ENCODE results near the gene ARCN1.
"Not testable (repeated sequence)": the region's sequence is repeated elsewhere in the genome, so short reads cannot be mapped to it uniquely, and the experiment has no call there.

Gene ARCN1

DNA sequence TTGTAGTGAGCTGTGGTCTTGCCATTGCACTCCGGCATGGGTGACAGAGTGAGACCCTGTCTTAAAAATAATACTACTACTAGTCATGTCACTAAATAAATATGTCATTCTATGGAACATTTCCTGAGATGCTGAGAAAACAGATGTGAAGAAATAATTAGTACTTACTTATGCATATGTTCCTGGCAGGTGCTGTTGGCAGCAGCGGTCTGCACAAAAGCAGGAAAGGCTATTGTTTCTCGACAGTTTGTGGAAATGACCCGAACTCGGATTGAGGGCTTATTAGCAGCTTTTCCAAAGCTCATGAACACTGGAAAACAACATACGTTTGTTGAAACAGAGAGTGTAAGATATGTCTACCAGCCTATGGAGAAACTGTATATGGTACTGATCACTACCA lies 8.8 kb downstream of the ARCN1 start:
- no peak for TF ChIP-seq CTCF (IDR thresholded peaks at IDR 0.05; ENCODE audit: extremely low read depth, insufficient read depth, missing control alignments)
- DNase-seq (ENCODE audit: low spot score): no peak
- in situ Hi-C loops (cut with MboI; ENCODE audit: low pct_unique_long_range_greater_than_20kb, low sequenced_read_pairs, unreplicated experiment): no loop called here

DNA sequence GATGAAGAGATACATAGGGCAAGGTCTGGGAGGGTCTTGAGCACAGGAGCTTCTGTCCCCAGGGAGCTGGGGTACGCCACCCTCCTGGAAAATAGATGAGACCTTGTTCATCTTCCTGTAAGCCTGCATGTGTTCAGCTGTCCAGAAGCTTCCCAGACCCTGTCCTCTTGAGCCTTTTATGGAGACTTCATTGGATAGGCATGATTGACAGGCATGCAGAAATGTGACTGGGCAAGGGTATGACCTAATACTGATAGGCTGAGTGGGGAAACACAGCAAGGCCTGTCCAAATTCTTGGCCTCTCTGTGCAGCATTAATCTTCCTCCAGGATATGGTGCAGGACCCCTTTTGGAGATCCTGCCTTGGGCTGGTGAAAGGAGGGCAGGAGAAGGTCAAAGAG lies 15.7 kb downstream of the ARCN1 start:
- TF ChIP-seq CTCF (IDR thresholded peaks at IDR 0.05; ENCODE audit: extremely low read depth, insufficient read depth, missing control alignments): no peak
- in situ Hi-C loops (cut with MboI; ENCODE audit: low pct_unique_long_range_greater_than_20kb, low sequenced_read_pairs, unreplicated experiment): no loop called here
- no peak for DNase-seq (ENCODE audit: low spot score)

DNA sequence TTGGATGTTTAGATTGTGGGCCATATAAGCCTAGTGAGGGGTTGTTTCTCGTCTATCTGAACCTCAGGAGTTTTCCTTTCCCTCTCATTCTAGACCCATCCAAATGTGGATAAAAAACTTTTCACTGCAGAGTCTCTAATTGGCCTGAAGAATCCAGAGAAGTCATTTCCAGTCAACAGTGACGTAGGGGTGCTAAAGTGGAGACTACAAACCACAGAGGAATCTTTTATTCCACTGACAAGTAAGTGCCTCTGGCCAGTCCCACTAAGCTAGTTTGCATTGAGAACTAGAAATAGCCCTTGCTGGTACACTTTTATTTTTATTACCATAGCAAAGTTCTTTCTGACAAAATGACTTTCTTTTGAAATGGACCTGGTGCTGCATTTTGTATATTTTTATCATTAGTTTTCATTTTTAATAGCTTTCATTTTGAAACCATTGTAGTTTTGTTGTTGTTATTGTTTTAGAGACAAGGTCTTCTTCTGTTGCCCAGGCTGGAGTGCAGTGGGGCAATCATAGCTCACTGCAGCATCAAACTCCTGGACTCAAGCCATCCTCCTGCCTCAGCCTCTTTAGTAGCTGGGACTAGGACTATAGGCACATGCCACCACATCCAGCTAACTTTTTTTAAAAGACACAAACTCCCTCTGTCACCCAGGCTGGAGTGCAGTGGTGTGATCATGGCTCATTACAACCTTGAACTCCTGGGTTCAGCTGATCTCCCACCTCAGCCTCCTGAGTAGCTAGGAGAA lies 20.6 kb downstream of the ARCN1 start:
- no peak for TF ChIP-seq CTCF (IDR thresholded peaks at IDR 0.05; ENCODE audit: extremely low read depth, insufficient read depth, missing control alignments)
- in situ Hi-C loops (cut with MboI; ENCODE audit: low pct_unique_long_range_greater_than_20kb, low sequenced_read_pairs, unreplicated experiment): no loop called here

DNA sequence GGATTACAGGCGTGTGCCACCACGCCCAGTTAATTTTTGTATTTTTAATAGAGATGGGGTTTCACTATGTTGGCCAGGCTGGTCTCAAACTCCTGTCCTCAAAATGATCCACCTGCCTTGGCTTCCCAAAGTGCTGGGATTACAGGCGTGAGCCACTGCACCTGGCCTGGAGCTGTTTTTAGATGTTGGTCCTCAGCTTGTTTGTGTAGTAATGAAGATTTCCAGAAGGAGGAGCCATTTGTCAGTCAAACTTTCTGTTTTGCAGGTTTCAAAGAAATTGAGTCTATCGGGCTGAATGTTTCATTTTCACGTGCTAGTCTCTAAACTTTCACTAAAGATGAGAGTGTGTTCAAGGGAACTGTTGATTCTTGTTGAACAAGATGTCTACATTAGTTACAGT lies 22.8 kb downstream of the ARCN1 start:
- peak; percentile 45 for TF ChIP-seq CTCF (IDR thresholded peaks at IDR 0.05; ENCODE audit: extremely low read depth, insufficient read depth, missing control alignments)
- in situ Hi-C loops (cut with MboI; ENCODE audit: low pct_unique_long_range_greater_than_20kb, low sequenced_read_pairs, unreplicated experiment): not testable (repeated sequence)
- peak; percentile 53 for DNase-seq (ENCODE audit: low spot score)

More for the DNA sequence above, 20.6 kb downstream of the ARCN1 start:
- no peak for DNase-seq (ENCODE audit: low spot score)

DNA sequence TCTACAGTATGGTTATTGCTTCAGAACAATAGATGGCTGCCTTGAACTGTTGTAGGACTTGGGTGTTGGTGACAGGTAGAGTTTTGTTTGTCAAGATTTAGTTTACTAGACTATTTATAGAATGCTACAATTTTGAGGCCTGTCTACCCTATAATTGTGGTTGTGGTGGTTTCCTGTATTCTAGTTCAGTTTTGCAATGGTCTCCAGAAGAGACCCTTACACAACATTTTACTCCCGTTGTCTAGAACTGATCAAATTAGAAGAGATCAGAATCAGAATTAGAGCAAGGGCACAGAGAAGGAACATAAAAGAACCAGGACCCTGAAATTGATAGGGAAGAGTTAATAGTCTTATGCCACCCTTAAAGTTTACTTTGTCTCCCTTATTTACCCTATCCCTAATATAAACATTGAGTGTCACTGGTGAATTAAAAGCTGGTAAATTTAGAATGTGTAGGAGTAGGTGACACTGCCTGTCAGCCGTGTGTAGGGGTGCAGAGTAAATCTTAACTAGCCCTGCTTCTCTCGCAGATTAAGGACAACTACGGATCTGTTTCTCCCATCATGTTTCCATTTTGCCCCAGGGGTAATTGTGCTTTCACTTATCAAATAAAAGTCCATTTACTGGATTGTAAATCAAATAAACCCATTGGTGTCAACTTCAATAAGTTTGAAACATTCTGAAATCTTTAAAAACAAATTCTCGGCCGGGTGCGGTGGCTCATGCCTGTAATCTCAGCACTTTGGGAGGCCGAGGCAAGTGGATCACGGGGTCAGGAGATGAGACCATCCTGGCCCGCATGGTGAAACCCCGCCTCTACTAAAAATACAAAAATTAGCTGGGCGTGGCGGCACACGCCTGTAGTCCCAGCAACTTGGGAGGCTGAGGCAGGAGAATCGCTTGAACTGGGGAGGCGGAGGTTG lies 24.3 kb downstream of the ARCN1 start:
- DNase-seq (ENCODE audit: low spot score): no peak
- in situ Hi-C loops (cut with MboI; ENCODE audit: low pct_unique_long_range_greater_than_20kb, low sequenced_read_pairs, unreplicated experiment): no loop called here
- TF ChIP-seq CTCF (IDR thresholded peaks at IDR 0.05; ENCODE audit: extremely low read depth, insufficient read depth, missing control alignments): no peak

DNA sequence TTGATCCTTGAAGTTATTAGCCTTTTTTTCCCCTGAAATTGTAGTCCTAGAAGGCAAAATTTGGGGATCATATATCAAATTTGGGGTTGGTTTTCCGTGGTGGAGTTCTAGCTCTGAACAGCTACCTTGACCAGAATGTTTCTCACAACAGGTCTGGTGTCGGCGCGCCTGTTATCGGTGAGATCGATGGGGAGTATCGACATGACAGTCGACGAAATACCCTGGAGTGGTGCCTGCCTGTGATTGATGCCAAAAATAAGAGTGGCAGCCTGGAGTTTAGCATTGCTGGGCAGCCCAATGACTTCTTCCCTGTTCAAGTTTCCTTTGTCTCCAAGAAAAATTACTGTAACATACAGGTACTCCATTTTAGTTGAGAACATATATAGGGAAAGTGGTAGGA lies 25.3 kb downstream of the ARCN1 start:
- in situ Hi-C loops (cut with MboI; ENCODE audit: low pct_unique_long_range_greater_than_20kb, low sequenced_read_pairs, unreplicated experiment): no loop called here
- no peak for DNase-seq (ENCODE audit: low spot score)
- no peak for TF ChIP-seq CTCF (IDR thresholded peaks at IDR 0.05; ENCODE audit: extremely low read depth, insufficient read depth, missing control alignments)

Data from GM13977 (cell line).